ENCODE data around the gene MPC2.

DNA sequence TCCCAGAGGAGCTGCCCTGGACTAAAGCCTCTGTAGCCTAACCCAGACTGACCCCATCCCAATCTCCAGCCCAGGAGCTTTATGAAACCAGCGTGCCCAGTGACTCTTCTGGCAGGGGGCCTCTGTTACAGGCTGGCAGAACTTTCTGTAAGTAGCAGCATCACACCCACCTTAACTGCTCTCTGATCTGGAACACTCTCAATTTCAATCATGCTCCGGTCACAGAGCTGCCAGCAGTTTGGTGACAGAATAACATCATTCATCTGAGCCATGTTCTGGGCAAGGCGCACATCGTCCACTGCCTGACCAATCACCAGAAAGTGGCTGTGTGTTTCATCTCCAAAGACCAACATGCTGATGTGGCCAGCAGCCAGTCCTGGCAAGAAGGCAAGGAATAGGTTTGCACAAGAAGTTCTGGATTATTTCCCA is 37.6 kb downstream of the MPC2 start:
- TF ChIP-seq FOXA1 (IDR thresholded peaks at IDR 0.05) (no peak), ARNT (IDR thresholded peaks at IDR 0.05) (no peak), SUZ12 (IDR thresholded peaks at IDR 0.05) (no peak), NFRKB (IDR thresholded peaks at IDR 0.05) (no peak), FOXM1 (IDR thresholded peaks at IDR 0.05; ENCODE audit: borderline replicate concordance) (no peak), ELF4 (IDR thresholded peaks at IDR 0.05) (no peak), HDGF (IDR thresholded peaks at IDR 0.05; ENCODE audit: borderline replicate concordance) (no peak)
